Skeletal muscle tissue (tissue), 4 donors: ENCODE results near the gene CTXN3. TPM values are rescaled to one million over a fixed set of nuclear protein-coding genes. Genes with fewer than 3 reads are reported as not detected.

Experiments used
- H3K27ac ChIP-seq: one replicate; pipeline ENCODE4 v1.7.0; 2013; ENCODE audit warnings: mild to moderate bottlenecking, low read depth, low read length, inconsistent platforms
- H3K27me3 ChIP-seq, 3 donors: one replicate each; pipeline ENCODE4 v1.7.0; 2013; ENCODE audit warnings: low read length in 3 of 3; ENCODE audit not compliant: control insufficient read depth in 3 of 3, insufficient read depth in 3 of 3
- H3K36me3 ChIP-seq, 3 donors: one replicate each; pipeline ENCODE4 v1.7.0; 2013; ENCODE audit warnings: low read length in 3 of 3; ENCODE audit not compliant: control insufficient read depth in 3 of 3, insufficient read depth in 3 of 3
- H3K4me1 ChIP-seq, 3 donors: one replicate each; pipeline ENCODE4 v1.7.0; 2013; ENCODE audit warnings: low read length in 3 of 3, mild to moderate bottlenecking in 3 of 3; ENCODE audit not compliant: control insufficient read depth in 3 of 3, insufficient read depth in 3 of 3
- H3K4me3 ChIP-seq, 3 donors: one replicate each; pipeline ENCODE4 v1.7.0; 2013; ENCODE audit warnings: low read length in 3 of 3
- H3K9ac ChIP-seq, 3 donors: one replicate each; pipeline ENCODE4 v1.7.0; 2013; ENCODE audit warnings: low read length in 3 of 3, mild to moderate bottlenecking in 3 of 3, moderate library complexity in 2 of 3, low read depth in 1 of 3
- H3K9me3 ChIP-seq, 3 donors: one replicate each; pipeline ENCODE4 v1.7.0; 2013; ENCODE audit warnings: low read length in 3 of 3; ENCODE audit not compliant: control insufficient read depth in 3 of 3
- total RNA-seq: library from RNA; depleted of rRNA; stranded (reverse); fragments of >200 nt; gene quantifications from one replicate; pipeline ENCODE4 v1.2.3, GENCODE V29; 2014
- donor health status: Osteomylitis.

CTXN3 gene
- total RNA-seq, 1 donor from 2014 or later: 1.0 TPM

DNA sequence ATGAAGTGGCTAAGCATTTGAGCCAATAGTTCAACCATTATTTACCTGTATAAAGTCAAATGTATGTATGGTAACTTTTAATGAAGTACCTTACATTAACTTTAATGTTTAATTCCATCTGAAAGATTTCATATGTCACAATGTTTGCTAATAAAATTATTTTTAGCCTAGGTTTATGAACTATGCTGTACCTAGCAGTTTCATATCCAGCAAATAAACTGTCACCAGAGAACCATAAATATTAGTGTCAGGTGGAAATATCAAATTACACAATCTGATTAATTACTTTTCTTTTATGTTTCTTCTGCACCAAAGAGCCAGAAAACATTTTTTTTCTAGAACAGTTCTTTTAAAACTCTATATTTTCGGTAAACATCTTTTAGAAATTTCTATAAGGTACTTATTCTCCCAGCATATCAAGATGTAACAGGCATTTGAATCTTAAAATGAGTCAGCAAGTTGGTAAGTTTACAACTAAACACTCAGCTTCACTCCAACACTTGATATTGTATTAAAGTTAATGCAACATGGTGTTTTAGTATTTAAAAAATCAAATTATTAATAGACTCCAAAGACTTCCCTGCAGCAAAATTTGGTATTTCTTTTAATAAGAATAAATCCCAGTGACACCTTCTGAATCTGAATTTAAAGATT is 45.8 kb downstream of the CTXN3 start:
- peak overlapping the region; percentile 73 for H3K27ac ChIP-seq
- no peaks in the 10 kb centered on the region for H3K36me3 ChIP-seq
- H3K27me3 ChIP-seq: no peaks in the 10 kb centered on the region
- no peak overlapping the region for H3K9ac ChIP-seq
- no peak overlapping the region for H3K4me3 ChIP-seq
- peaks cover 0 to 9% (median 5%) of the 10 kb centered on the region in 3 donors for H3K4me1 ChIP-seq
- peaks cover 0 to 2% (median 0%) of the 10 kb centered on the region in 3 donors for H3K9me3 ChIP-seq

DNA sequence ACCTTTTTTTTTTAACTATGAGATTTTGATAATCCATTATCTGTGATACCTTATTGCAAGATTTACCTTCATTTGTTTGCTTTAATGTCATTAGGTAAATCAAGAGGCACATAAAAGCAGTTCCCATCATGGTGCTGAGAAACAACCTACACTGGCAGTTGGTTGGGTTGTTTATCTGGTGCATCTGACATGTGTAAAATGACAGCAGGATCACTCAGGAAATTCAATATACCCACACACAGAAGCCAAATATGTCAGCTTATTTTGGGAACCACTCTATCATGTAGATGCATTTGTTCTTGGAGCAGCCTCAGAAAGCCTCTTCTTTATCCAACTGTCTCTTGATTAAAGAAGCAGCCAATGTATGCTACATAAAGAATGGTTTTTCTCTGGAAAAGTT is 46.5 kb downstream of the CTXN3 start:
- Histone ChIP-seq H3K27ac (peak overlapping the region; percentile 73), H3K27me3 (no peaks in the 10 kb centered on the region), H3K4me1 (peaks cover 0 to 9% (median 5%) of the 10 kb centered on the region in 3 donors), H3K4me3 (no peak overlapping the region), H3K9ac (peak overlapping the region in 1 of 3 donors; percentile 8), H3K9me3 (peaks cover 0 to 2% (median 0%) of the 10 kb centered on the region in 3 donors), H3K36me3 (no peaks in the 10 kb centered on the region)

DNA sequence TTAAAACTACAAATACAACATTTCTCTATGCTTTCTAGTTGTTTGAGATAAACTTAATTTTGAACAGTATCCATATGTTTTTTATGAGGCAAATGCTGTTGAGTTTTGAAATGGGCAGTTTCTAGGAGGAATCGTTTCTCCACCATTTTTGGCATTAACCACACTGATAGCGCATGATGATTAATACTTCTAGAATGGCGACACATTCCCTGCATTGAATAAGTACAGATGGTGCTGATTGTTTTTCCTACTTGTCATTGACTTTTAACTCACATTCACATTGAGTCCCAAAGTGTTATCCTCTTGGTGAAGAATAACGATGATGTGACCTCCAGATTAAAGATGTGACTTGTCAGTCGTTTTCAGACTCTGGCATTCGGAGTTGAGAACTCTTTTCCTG is 47.8 kb downstream of the CTXN3 start:
- Histone ChIP-seq H3K36me3 (no peaks in the 10 kb centered on the region), H3K9me3 (no peaks in the 10 kb centered on the region), H3K27me3 (no peaks in the 10 kb centered on the region), H3K4me3 (peak overlapping the region in 2 of 3 donors; percentile 33 to 45), H3K4me1 (peaks cover 0 to 9% (median 5%) of the 10 kb centered on the region in 3 donors), H3K27ac (peak overlapping the region; percentile 73), H3K9ac (peak overlapping the region in 2 of 3 donors; percentile 16 to 57)

DNA sequence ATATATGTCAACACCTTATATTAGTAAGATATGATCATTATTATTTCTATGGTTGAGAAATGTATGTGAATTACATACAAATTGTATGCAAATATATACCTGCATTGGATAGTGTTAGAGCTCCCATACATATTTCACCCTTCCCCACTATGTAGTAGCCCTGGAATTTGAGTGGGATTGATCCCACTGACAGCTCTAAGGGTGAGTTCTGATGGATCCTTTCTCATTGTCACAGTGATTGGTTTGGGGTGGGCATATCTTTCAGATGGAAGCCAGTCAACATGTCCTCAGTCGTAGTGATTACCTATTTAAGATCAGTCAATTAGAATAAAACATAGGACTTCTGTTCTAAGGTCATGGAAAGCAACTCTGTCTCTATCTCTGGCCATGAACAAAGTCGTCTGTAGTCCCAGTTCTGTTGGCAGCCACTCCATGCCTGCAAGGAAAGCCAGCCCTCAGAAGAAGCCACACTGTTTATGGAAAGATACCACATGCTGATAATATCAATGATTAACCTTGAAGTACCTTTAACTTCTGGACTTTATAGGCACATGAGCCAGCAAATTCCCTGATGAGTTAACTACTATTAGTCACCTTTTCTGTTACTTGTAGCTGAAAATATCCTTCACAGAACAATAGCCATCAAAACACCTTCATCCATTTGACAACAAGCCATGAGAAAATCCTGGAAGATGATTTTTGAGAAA is 49.2 kb downstream of the CTXN3 start:
- peaks cover 0 to 11% (median 9%) of the 10 kb centered on the region in 3 donors for H3K4me1 ChIP-seq
- H3K36me3 ChIP-seq: no peaks in the 10 kb centered on the region
- no peak overlapping the region for H3K9ac ChIP-seq
- peak overlapping the region; percentile 68 for H3K27ac ChIP-seq
- H3K4me3 ChIP-seq: peak overlapping the region in 1 of 3 donors; percentile 11
- no peaks in the 10 kb centered on the region for H3K27me3 ChIP-seq
- H3K9me3 ChIP-seq: no peaks in the 10 kb centered on the region

DNA sequence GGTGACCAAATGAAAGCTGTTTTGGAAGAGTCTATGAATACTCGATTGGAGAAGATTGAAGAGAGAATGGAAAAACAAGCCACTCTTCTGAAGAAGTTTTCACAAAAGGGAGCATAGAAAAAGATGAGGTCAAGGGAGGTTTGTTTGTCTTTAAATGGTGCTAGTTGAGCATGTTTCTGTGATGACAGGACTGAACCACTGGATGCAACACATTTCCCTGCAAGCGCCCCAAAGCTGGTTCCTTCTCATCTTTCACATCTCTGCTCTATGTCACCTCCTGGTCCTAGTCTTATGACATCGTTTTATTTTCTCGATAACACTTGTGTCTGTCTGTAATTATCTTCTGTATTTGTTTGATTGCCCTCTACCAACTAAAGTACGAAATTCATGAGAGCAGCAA is 50.5 kb downstream of the CTXN3 start:
- Histone ChIP-seq H3K9me3 (no peaks in the 10 kb centered on the region), H3K9ac (no peak overlapping the region), H3K4me1 (peaks cover 0 to 11% (median 8%) of the 10 kb centered on the region in 3 donors), H3K36me3 (no peaks in the 10 kb centered on the region), H3K27ac (no peak overlapping the region), H3K4me3 (no peak overlapping the region), H3K27me3 (no peaks in the 10 kb centered on the region)

DNA sequence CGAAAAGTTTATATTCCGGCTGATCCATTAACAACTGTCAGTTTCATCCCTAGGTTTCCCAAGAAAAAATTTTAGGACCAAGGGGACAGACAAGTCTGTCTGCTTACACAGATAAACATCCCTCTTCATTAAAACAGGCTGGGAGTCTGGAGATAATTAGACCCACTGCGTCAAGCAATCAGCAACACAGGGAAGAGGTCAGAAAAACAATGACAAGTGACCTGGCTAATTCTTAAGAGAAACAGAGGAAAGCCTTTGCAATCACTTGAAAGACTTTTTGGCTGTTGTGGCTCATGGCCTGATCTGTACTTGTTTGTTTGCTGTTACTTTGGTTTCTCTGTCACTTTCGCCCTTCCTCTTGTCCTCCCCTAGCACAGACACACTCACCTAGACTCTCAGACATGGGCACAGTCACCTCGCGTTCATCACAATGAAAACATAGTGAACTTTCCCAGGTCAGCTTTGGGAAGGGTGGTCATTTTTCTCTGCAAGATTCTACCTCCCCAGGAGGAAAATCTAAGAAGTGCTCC is 51.4 kb downstream of the CTXN3 start:
- Histone ChIP-seq H3K27ac (no peak overlapping the region), H3K9ac (no peak overlapping the region), H3K4me3 (no peak overlapping the region), H3K9me3 (no peaks in the 10 kb centered on the region), H3K4me1 (peaks cover 0 to 14% (median 7%) of the 10 kb centered on the region in 3 donors), H3K36me3 (no peaks in the 10 kb centered on the region), H3K27me3 (no peaks in the 10 kb centered on the region)

DNA sequence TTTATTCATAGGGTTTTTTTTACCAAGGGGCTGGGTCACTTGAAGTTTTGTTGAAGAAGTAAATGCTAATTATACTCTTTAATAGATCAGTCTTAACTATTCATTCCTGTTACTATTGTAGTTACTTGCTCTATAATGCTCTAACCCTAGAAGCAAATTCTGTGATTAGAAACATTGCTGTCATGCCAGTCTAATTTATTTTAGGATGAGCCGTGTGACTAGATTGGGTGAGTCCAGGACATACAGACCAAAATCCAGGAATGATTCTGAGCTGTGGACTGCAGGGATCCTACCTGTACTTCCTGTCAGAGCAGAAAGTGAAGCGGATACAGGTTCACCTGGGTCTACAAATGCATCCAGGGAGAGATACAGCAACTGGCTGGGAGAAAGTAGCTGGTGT is 53.6 kb downstream of the CTXN3 start:
- H3K27ac ChIP-seq: no peak overlapping the region
- no peaks in the 10 kb centered on the region for H3K36me3 ChIP-seq
- no peak overlapping the region for H3K4me3 ChIP-seq
- H3K4me1 ChIP-seq: peaks cover 0 to 18% (median 7%) of the 10 kb centered on the region in 3 donors
- H3K9ac ChIP-seq: no peak overlapping the region
- H3K27me3 ChIP-seq: no peaks in the 10 kb centered on the region
- H3K9me3 ChIP-seq: no peaks in the 10 kb centered on the region

DNA sequence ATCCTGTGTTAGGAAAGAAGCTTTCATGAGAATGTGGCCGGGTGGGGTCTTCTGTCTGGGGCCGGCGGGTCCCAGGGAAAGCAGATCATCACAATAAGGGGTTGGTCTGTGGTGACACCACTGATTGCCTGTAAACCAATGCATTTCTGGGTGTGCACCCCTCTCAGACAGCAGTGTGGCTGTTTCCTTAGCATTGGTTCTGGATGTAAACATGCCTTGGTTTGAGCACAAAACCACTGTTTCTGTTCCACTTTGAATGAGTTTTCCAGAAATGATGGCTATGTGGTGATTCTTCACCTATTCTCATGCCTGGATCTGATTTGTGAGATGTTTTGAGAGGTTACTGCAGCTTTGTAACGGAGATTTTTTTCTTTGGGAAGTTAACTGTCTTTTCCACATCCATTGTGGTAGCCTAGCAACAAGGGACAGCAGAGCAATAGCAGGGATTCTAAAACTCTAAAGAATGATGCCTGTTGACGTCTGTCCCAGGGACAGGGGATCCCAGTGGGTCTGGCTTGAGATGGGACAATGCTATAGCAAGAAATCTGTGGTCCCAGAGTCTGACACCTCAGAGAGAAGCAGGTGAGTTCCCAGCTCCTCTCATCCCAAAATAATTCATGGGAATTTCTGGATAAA is 54.2 kb downstream of the CTXN3 start, which contains the start of gene CCDC192:
TSS of gene CCDC192 (plus strand) at position 466 of the 636 bp plus-strand sequence. CDS start at position 521, 55 bp downstream.
- no peaks in the 10 kb centered on the region for H3K9me3 ChIP-seq
- H3K27me3 ChIP-seq: no peaks in the 10 kb centered on the region
- peaks cover 0 to 15% (median 7%) of the 10 kb centered on the region in 3 donors for H3K4me1 ChIP-seq
- no peak within 1 kb of the TSS for H3K4me3 ChIP-seq
- H3K9ac ChIP-seq: no peak within 1 kb of the TSS
- H3K27ac ChIP-seq: no peak within 1 kb of the TSS
- H3K36me3 ChIP-seq: no peaks in the 10 kb centered on the region

DNA sequence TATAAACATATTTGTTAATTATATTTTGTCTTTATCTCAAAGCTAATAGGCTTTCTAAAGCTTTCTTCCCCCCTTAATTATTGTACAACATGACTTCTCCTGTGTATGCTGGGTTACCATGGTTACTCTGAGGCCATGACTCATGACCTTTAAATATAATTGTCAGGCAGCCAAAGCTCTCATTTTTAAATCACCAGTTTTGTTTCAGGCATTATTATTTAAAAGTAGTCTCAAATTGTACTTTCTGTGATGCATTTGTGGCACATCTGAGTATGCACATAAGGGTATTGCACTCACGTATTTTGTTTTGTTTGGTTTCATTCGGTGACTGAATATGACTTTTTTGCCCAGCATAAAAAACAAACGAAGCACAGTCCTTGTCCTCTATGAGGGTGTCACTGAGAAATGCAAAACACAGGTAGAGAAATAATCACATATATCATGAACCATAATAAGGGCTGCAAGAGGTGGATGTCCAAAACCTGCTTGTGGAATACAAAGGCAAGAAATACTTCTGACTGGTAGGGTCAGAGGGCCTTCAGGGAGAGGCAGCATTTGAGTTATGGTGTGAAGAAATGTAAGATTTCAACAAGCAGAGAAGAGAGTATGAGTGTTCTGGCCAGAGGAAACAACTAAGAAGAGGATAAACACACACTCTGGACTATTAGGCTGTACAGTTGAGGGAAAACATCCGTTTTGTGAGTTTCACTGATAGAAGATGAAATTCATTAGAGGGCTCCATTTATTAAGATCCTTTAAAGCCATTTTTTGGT is 56.4 kb downstream of the CTXN3 start:
- Histone ChIP-seq H3K27ac (no peak overlapping the region), H3K4me3 (no peak overlapping the region), H3K4me1 (peaks cover 0 to 13% (median 3%) of the 10 kb centered on the region in 3 donors), H3K36me3 (no peaks in the 10 kb centered on the region), H3K9ac (no peak overlapping the region), H3K27me3 (no peaks in the 10 kb centered on the region), H3K9me3 (no peaks in the 10 kb centered on the region)
